Mesendoderm (in vitro differentiated cells): ENCODE data around the gene NGDN.
A peak's percentile ranks its signal among the peaks of the same experiment; 100 is the strongest.

Source experiments
- DNase-seq: peaks from one replicate; pipeline ENCODE4 v3.0.0; 2013
- H2AK5ac ChIP-seq: 2 replicates; pipeline ENCODE4 v1.6.1; 2013; ENCODE audit warnings: low read length, inconsistent platforms
- H2BK120ac ChIP-seq: 2 replicates; pipeline ENCODE4 v1.6.1; 2013; ENCODE audit warnings: low read depth, mild to moderate bottlenecking, low read length, moderate library complexity, mixed read lengths
- H2BK15ac ChIP-seq: replicated peaks from 2 replicates; pipeline ENCODE4 v1.6.1; 2013; ENCODE audit warnings: low read depth, mild to moderate bottlenecking, moderate library complexity
- H2BK5ac ChIP-seq: 2 replicates; pipeline ENCODE4 v1.6.1; 2013; ENCODE audit warnings: low read length, inconsistent platforms
- H3K18ac ChIP-seq: 2 replicates; pipeline ENCODE4 v1.6.1; 2013; ENCODE audit warnings: mild to moderate bottlenecking, low read length, mixed read lengths
- H3K23ac ChIP-seq: one replicate; pipeline ENCODE4 v1.6.1; 2013; ENCODE audit warnings: low read length
- H3K27ac ChIP-seq: 2 replicates; pipeline ENCODE4 v1.5.1; 2013; ENCODE audit warnings: low read depth, mild to moderate bottlenecking, inconsistent platforms, low read length, moderate library complexity
- H3K27me3 ChIP-seq: 2 replicates; pipeline ENCODE4 v1.6.1; 2013; ENCODE audit warnings: low read length, control low read depth, mild to moderate bottlenecking, inconsistent platforms; ENCODE audit not compliant: insufficient read depth, poor library complexity
- H3K36me3 ChIP-seq: 2 replicates; pipeline ENCODE4 v1.6.1; 2013; ENCODE audit warnings: low read length, inconsistent platforms; ENCODE audit not compliant: control insufficient read depth, insufficient read depth
- H3K4ac ChIP-seq: one replicate; pipeline ENCODE4 v1.6.1; 2013; ENCODE audit warnings: low read depth, mild to moderate bottlenecking, low read length, moderate library complexity
- H3K4me1 ChIP-seq: 2 replicates; pipeline ENCODE4 v1.6.1; 2013; ENCODE audit warnings: low read depth, low read length, inconsistent platforms; ENCODE audit not compliant: control insufficient read depth
- H3K4me2 ChIP-seq: 2 replicates; pipeline ENCODE4 v1.6.1; 2013; ENCODE audit warnings: low read length
- H3K4me3 ChIP-seq: 2 replicates; pipeline ENCODE4 v1.5.1; 2013; ENCODE audit warnings: mild to moderate bottlenecking, low read length
- H3K56ac ChIP-seq: one replicate; pipeline ENCODE4 v1.6.1; 2013; ENCODE audit warnings: low read length
- H3K79me1 ChIP-seq: 2 replicates; pipeline ENCODE4 v1.6.1; 2013; ENCODE audit warnings: low read length, inconsistent platforms
- H3K79me2 ChIP-seq: 2 replicates; pipeline ENCODE4 v1.6.1; 2013; ENCODE audit warnings: mild to moderate bottlenecking, low read length; ENCODE audit not compliant: control insufficient read depth, insufficient read depth
- H3K9ac ChIP-seq: 2 replicates; pipeline ENCODE4 v1.6.1; 2013; ENCODE audit warnings: low read length, inconsistent platforms
- H4K5ac ChIP-seq: one replicate; pipeline ENCODE4 v1.6.1; 2013; ENCODE audit warnings: low read length
- H4K8ac ChIP-seq: one replicate; pipeline ENCODE4 v1.6.1; 2013; ENCODE audit warnings: low read depth, mild to moderate bottlenecking, control low read depth, low read length, moderate library complexity
- WGBS: extraction: QIAGEN DNeasy Blood & Tissue Kit; methylation state at CpG from one replicate; pipeline ENCODE4 v1.1.7; 2013; ENCODE audit warnings: low lambda C conversion rate, missing lambda C conversion rate; ENCODE audit not compliant: insufficient coverage; ENCODE audit errors: extremely low coverage; 5-methylcytosine and 5-hydroxymethylcytosine counted together

Gene NGDN

DNA sequence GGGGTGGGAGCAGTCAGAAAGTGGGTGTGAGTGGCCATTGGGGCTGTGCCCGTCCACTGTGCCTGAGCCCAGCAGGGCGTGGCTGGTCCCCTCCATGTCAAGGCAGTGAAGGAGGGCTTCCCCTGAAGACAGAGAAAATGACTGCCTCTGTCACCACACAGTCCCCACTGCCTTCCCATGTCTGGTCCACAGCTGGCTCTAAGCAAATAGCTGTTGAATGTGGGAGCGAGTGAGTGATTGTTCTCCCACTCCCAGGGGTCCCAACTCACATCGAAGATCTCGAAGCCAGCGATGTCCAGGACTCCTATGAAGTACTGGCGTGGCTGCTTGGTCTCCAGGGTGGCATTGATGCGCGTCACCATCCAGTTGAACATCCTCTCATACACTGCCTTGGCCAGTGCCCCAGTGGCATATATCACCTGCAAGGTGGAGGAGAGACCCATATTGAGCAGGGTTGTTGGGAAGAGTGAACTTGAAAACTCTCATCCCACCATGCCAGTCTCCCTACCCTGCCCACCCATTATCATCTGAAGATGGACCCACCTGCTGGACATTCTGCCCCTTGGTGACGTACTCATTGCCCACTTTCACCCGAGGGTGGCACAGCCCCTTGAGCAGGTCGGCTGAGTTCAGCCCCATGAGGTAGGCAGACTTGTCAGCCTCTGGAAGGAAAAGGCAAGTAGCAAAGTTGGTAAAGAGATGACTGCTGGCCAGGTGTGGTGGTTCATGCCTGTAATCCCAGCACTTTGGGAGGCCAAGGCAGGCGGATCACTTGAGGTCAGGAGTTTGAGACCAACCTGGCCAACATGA lies 40.6 kb upstream of the NGDN start:
- no peak overlapping the region for H3K4ac ChIP-seq
- H3K79me1 ChIP-seq = no peaks in the 10 kb centered on the region
- no peak overlapping the region for H3K18ac ChIP-seq
- no peak overlapping the region for H3K4me3 ChIP-seq
- no peaks in the 10 kb centered on the region for H3K36me3 ChIP-seq
- no peaks in the 10 kb centered on the region for H3K4me1 ChIP-seq
- H3K9ac ChIP-seq = no peak overlapping the region
- H4K5ac ChIP-seq = no peak overlapping the region
- no CpG with 5 or more reads among the region's 13 CpGs for WGBS
- no peak overlapping the region for H3K4me2 ChIP-seq
- no peaks in the 10 kb centered on the region for H3K27me3 ChIP-seq
- H3K27ac ChIP-seq = no peak overlapping the region
- H2BK15ac ChIP-seq = no peak overlapping the region
- H2BK120ac ChIP-seq = no peak overlapping the region
- DNase-seq = no peak
- no peak overlapping the region for H2AK5ac ChIP-seq
- H2BK5ac ChIP-seq = no peak overlapping the region
- no peak overlapping the region for H3K56ac ChIP-seq
- H3K23ac ChIP-seq = no peak overlapping the region
- H4K8ac ChIP-seq = no peak overlapping the region
- H3K79me2 ChIP-seq = no peaks in the 10 kb centered on the region

DNA sequence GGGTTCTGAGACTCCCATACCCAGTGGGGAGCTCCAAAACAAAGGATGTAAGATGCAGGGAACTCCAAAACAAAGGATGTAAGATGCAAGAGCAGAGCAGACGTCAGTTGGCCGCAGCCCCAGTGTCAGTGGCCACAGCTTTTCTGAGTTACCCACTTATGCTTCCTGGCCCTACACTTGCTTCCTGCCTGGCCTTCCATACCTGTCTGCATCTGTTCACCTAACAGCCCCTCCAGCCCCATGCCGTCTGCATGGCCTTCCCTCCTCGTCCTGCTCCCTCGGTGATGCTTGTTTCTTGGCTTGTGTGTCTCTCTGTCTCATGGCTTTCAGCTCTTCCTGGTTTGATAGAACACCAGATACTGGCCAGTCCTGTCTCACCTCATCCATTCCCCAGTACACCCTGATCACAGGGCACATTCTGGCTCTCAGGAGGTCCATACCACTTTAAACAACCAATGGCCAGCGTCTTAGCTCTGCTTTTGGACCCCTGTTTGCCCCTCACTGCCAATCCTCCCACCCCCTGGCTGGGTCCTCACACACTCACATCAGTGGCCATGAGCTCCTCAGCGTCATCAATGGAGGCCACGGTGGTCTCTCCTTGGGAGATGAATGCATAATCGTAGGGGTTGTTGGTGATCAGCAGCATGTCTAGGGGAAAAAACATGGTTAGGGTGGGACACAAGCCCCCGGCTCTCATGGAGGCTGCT lies 39.3 kb upstream of the NGDN start:
- Histone ChIP-seq H3K56ac (no peak overlapping the region), H2BK5ac (no peak overlapping the region), H3K79me1 (no peaks in the 10 kb centered on the region), H4K8ac (no peak overlapping the region), H3K27ac (no peak overlapping the region), H3K79me2 (no peaks in the 10 kb centered on the region), H3K4me2 (no peak overlapping the region), H3K23ac (no peak overlapping the region), H3K27me3 (no peaks in the 10 kb centered on the region), H4K5ac (no peak overlapping the region), H3K18ac (no peak overlapping the region), H3K4ac (no peak overlapping the region), H2BK120ac (no peak overlapping the region), H3K4me1 (no peaks in the 10 kb centered on the region), H2AK5ac (no peak overlapping the region), H3K9ac (no peak overlapping the region), H3K4me3 (no peak overlapping the region), H3K36me3 (no peaks in the 10 kb centered on the region), H2BK15ac (no peak overlapping the region)
- no peak for DNase-seq
- no CpG with 5 or more reads among the region's 10 CpGs for WGBS

DNA sequence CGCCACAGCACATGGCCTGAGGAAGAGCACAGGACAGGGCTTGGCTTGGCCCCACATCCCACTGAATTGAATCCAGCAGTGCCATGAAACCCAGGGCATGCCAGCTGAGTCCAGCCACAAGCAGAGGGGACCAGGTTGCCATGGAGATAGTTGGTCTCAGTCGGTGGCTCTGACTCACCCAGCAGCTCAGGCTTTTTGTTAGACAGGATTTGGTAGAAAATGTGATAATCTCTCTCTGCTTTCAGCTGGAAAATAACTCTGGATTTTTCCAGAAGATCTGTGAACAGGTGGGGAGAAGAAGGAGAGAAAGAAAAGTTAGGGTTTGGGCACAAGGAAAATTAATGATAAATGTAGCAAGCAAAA lies 38.8 kb upstream of the NGDN start:
- Histone ChIP-seq H3K18ac (no peak overlapping the region), H2BK5ac (no peak overlapping the region), H3K79me1 (no peaks in the 10 kb centered on the region), H3K27me3 (no peaks in the 10 kb centered on the region), H3K27ac (no peak overlapping the region), H3K9ac (no peak overlapping the region), H3K23ac (no peak overlapping the region), H3K36me3 (no peaks in the 10 kb centered on the region), H4K5ac (no peak overlapping the region), H3K4me2 (no peak overlapping the region), H2BK15ac (no peak overlapping the region), H2AK5ac (no peak overlapping the region), H3K79me2 (no peaks in the 10 kb centered on the region), H3K4me3 (no peak overlapping the region), H2BK120ac (no peak overlapping the region), H4K8ac (no peak overlapping the region), H3K4me1 (no peaks in the 10 kb centered on the region), H3K56ac (no peak overlapping the region), H3K4ac (no peak overlapping the region)
- WGBS = no CpG with 5 or more reads among the region's 2 CpGs
- DNase-seq = peak; percentile 41

DNA sequence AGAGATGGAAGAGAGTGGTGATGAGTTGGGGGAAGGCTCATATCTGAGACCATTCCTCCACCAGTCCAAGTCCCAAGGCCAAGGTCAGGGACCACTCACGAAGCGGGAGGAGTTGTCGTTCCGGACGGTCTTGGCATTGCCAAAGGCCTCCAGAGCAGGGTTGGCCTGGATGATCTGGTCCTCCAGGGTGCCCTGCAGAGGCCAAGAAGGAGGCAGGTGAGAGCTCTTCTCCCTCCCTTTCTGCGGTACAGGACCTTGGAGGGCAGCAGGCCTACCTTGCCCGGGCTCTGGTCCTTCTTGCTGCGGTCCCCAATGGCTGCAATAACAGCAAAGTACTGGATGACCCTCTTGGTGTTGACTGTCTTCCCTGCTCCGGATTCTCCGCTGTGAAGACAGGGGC lies 38.0 kb upstream of the NGDN start:
- no peaks in the 10 kb centered on the region for H3K27me3 ChIP-seq
- no peak overlapping the region for H3K27ac ChIP-seq
- WGBS = no CpG with 5 or more reads among the region's 10 CpGs
- H3K79me2 ChIP-seq = no peaks in the 10 kb centered on the region
- no peak for DNase-seq
- H3K18ac ChIP-seq = no peak overlapping the region
- H4K8ac ChIP-seq = no peak overlapping the region
- no peak overlapping the region for H2BK120ac ChIP-seq
- H3K4me2 ChIP-seq = no peak overlapping the region
- H2AK5ac ChIP-seq = no peak overlapping the region
- no peak overlapping the region for H2BK5ac ChIP-seq
- H3K56ac ChIP-seq = no peak overlapping the region
- no peak overlapping the region for H3K4ac ChIP-seq
- H3K9ac ChIP-seq = no peak overlapping the region
- H3K4me3 ChIP-seq = no peak overlapping the region
- no peak overlapping the region for H4K5ac ChIP-seq
- no peak overlapping the region for H3K23ac ChIP-seq
- H3K79me1 ChIP-seq = no peaks in the 10 kb centered on the region
- H2BK15ac ChIP-seq = no peak overlapping the region
- H3K4me1 ChIP-seq = no peaks in the 10 kb centered on the region
- H3K36me3 ChIP-seq = no peaks in the 10 kb centered on the region

DNA sequence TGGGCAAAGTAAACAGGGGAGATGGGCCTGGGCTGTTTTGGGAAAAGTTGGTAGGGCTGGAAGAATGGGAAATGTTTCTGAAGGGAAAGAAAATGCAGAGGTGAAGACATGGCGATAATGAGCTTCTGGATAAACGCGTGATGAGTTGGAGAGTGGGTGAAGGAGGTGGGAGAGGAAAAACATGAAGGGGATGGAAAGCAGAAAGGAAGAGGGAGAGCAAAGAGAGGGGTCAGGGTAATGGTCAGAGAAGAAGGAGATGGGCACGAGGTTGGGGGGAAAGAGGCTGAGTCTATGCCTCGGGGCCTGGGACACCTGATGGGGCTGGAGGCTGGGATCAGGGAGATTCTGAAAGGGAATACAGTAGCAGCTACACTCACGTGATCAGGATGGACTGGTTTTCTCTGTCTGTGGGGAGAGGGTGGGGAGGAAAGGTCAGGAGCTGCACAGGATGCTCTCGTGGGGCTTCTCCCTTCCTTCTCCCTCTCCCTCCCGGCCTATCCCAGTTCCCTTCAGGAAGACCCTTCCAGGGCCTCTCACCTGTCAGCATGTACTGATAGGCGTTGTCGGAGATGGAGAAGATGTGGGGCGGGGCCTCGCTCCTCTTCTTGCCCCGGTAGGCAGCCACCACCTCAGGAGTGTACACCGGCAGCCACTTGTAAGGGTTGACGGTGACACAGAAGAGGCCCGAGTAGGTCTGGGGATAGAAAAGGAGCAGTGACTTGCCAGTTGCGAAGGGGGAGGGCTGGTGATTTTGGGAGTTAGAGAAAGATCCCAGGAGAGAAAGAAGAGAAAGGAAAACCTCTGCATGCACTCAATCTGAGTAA lies 37.2 kb upstream of the NGDN start:
- H3K4me3 ChIP-seq = no peak overlapping the region
- H3K9ac ChIP-seq = no peak overlapping the region
- H2AK5ac ChIP-seq = no peak overlapping the region
- H2BK15ac ChIP-seq = no peak overlapping the region
- no peak overlapping the region for H4K5ac ChIP-seq
- H3K36me3 ChIP-seq = no peaks in the 10 kb centered on the region
- H3K27me3 ChIP-seq = no peaks in the 10 kb centered on the region
- no peak overlapping the region for H2BK5ac ChIP-seq
- no peak for DNase-seq
- H3K4me1 ChIP-seq = no peaks in the 10 kb centered on the region
- 100% methylated on average over 3 of the region's 17 CpGs for WGBS
- H3K23ac ChIP-seq = no peak overlapping the region
- no peaks in the 10 kb centered on the region for H3K79me2 ChIP-seq
- H3K4ac ChIP-seq = no peak overlapping the region
- no peak overlapping the region for H3K56ac ChIP-seq
- no peak overlapping the region for H3K27ac ChIP-seq
- no peaks in the 10 kb centered on the region for H3K79me1 ChIP-seq
- H4K8ac ChIP-seq = no peak overlapping the region
- no peak overlapping the region for H2BK120ac ChIP-seq
- H3K4me2 ChIP-seq = no peak overlapping the region
- H3K18ac ChIP-seq = no peak overlapping the region
